ENCODE measurements around the gene SEZ6L2.

SEZ6L2 gene

GRCh38 chr16:29877266-29877961 is 21.9 kb downstream of the SEZ6L2 start:
- no peaks in the 10 kb centered on the region for H3K36me3 ChIP-seq (ENCODE audit: insufficient read depth, low read length)
- no peaks in the 10 kb centered on the region for H3K4me1 ChIP-seq (ENCODE audit: insufficient read depth, low read length, poor library complexity, severe bottlenecking)
- no peaks in the 10 kb centered on the region for H3K9me2 ChIP-seq (replicated peaks; ENCODE audit: low read depth, low read length)
- no peaks in the 10 kb centered on the region for H3K79me2 ChIP-seq (ENCODE audit: insufficient read depth, low read length)
- no peaks in the 10 kb centered on the region for H3K27me3 ChIP-seq (ENCODE audit: insufficient read depth, low read length, poor library complexity, severe bottlenecking)
- H3K4me3 ChIP-seq (ENCODE audit: low read length, poor library complexity, severe bottlenecking), result no peak overlapping the region
- H3K4me2 ChIP-seq (ENCODE audit: low read depth, low read length, poor library complexity, severe bottlenecking), result no peak overlapping the region
- no peaks in the 10 kb centered on the region for H3F3A ChIP-seq (ENCODE audit: low read depth)
- no peaks in the 10 kb centered on the region for H3K9me3 ChIP-seq (ENCODE audit: insufficient read depth, low read depth, low read length)
- TF ChIP-seq CTCF (conservative IDR thresholded peaks at IDR 0.05; ENCODE audit: low read length) (no peak), EZH2phosphoT487 (IDR thresholded peaks at IDR 0.05; ENCODE audit: borderline replicate concordance) (no peak)
- H3K9ac ChIP-seq (ENCODE audit: low read depth, low read length, poor library complexity, severe bottlenecking), result no peak overlapping the region
- no peak overlapping the region for H2AFZ ChIP-seq (ENCODE audit: low read length)
- H4K20me1 ChIP-seq (ENCODE audit: insufficient read depth, low read length, poor library complexity, severe bottlenecking), result no peaks in the 10 kb centered on the region

- Histone ChIP-seq H3K4me3 (ENCODE audit: low read length, poor library complexity, severe bottlenecking) (no peak overlapping the region), H3K27me3 (ENCODE audit: insufficient read depth, low read length, poor library complexity, severe bottlenecking) (no peaks in the 10 kb centered on the region), H3K4me1 (ENCODE audit: insufficient read depth, low read length, poor library complexity, severe bottlenecking) (no peaks in the 10 kb centered on the region), H4K20me1 (ENCODE audit: insufficient read depth, low read length, poor library complexity, severe bottlenecking) (no peaks in the 10 kb centered on the region), H3K4me2 (ENCODE audit: low read depth, low read length, poor library complexity, severe bottlenecking) (no peak overlapping the region), H3K36me3 (ENCODE audit: insufficient read depth, low read length) (no peaks in the 10 kb centered on the region), H2AFZ (ENCODE audit: low read length) (no peak overlapping the region), H3K9me3 (ENCODE audit: insufficient read depth, low read depth, low read length) (no peaks in the 10 kb centered on the region), H3K79me2 (ENCODE audit: insufficient read depth, low read length) (no peaks in the 10 kb centered on the region), H3F3A (ENCODE audit: low read depth) (no peaks in the 10 kb centered on the region), H3K9ac (ENCODE audit: low read depth, low read length, poor library complexity, severe bottlenecking) (no peak overlapping the region), H3K9me2 (replicated peaks; ENCODE audit: low read depth, low read length) (no peaks in the 10 kb centered on the region)
- no peak for TF ChIP-seq EZH2phosphoT487 (IDR thresholded peaks at IDR 0.05; ENCODE audit: borderline replicate concordance)
- TF ChIP-seq CTCF (conservative IDR thresholded peaks at IDR 0.05; ENCODE audit: low read length), result no peak
Measured at GRCh38 chr16:29876594-29877249, 22.6 kb downstream of the SEZ6L2 start.

- Histone ChIP-seq H3K4me1 (ENCODE audit: insufficient read depth, low read length, poor library complexity, severe bottlenecking) (no peaks in the 10 kb centered on the region), H3K9me2 (replicated peaks; ENCODE audit: low read depth, low read length) (no peaks in the 10 kb centered on the region), H3K4me2 (ENCODE audit: low read depth, low read length, poor library complexity, severe bottlenecking) (no peak overlapping the region), H3K79me2 (ENCODE audit: insufficient read depth, low read length) (no peaks in the 10 kb centered on the region), H3K9me3 (ENCODE audit: insufficient read depth, low read depth, low read length) (no peaks in the 10 kb centered on the region), H3K36me3 (ENCODE audit: insufficient read depth, low read length) (no peaks in the 10 kb centered on the region), H3K27me3 (ENCODE audit: insufficient read depth, low read length, poor library complexity, severe bottlenecking) (no peaks in the 10 kb centered on the region), H2AFZ (ENCODE audit: low read length) (no peak overlapping the region), H3K9ac (ENCODE audit: low read depth, low read length, poor library complexity, severe bottlenecking) (no peak overlapping the region), H4K20me1 (ENCODE audit: insufficient read depth, low read length, poor library complexity, severe bottlenecking) (no peaks in the 10 kb centered on the region), H3F3A (ENCODE audit: low read depth) (no peaks in the 10 kb centered on the region), H3K4me3 (ENCODE audit: low read length, poor library complexity, severe bottlenecking) (no peak overlapping the region)
- TF ChIP-seq CTCF (conservative IDR thresholded peaks at IDR 0.05; ENCODE audit: low read length) (no peak), EZH2phosphoT487 (IDR thresholded peaks at IDR 0.05; ENCODE audit: borderline replicate concordance) (no peak)
Measured at GRCh38 chr16:29876217-29876593, 23.1 kb downstream of the SEZ6L2 start.

Data from Loucy (cell line).